ENCODE measurements around the gene LRRC72.
"Not testable (repeated sequence)": the region's sequence is repeated elsewhere in the genome, so short reads cannot be mapped to it uniquely, and the experiment has no call there.

The LRRC72 gene

DNA sequence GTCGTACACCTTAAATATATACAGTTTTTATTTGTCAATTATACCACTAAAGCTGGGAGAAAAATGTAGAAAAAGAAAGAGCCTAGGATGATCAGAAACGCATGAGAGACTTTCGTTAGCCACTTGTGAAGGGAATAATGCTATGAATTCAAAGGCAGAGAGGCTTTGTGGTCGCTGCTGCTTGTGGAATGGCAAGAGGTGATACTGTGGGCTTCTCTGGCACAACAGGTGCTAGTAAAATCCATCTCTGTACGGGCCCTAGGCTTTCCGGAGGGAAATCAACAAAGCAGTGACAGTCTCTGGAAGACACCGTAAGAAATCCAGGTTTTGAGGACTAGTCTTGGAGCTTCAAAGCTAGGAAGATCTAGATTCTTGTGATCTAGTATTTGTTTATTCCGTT is 52.6 kb downstream of the LRRC72 start:
- Mint-ChIP-seq H3K27me3 (peaks cover 5% of the 10 kb centered on the region), H3K4me3 (no peak overlapping the region), H3K9me3 (no peaks in the 10 kb centered on the region), H3K4me1 (peaks cover 3% of the 10 kb centered on the region), H3K36me3 (no peaks in the 10 kb centered on the region), H3K27ac (no peak overlapping the region)
- no peak for ATAC-seq (ENCODE audit: low read depth)
- DNase-seq (ENCODE audit: low spot score in 2 of 2) = no peak

DNA sequence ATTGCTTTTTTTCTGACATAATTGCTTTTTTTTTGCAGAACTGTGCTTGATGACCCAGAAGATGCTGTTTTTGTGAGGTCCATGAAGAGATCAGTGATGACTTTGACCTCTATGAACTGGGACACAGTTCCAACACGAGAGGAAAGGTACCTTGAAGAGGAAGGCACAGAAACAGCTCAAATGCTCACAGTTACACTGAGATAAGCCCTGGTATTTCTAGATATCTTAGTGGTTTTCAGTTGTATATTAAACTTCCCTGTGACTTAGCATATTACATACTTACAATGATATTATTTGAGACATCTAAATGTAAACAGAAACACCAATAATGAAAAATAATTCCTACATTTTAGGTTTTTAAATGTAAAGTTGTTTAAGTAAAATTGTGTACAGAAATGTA is 54.7 kb downstream of the LRRC72 start:
- Mint-ChIP-seq H3K4me3 (no peak overlapping the region), H3K9me3 (no peaks in the 10 kb centered on the region), H3K4me1 (peaks cover 7% of the 10 kb centered on the region), H3K27me3 (peaks cover 12% of the 10 kb centered on the region), H3K36me3 (no peaks in the 10 kb centered on the region), H3K27ac (no peak overlapping the region)
- ATAC-seq (ENCODE audit: low read depth) (no peak), DNase-seq (ENCODE audit: low spot score in 2 of 2) (no peak)

DNA sequence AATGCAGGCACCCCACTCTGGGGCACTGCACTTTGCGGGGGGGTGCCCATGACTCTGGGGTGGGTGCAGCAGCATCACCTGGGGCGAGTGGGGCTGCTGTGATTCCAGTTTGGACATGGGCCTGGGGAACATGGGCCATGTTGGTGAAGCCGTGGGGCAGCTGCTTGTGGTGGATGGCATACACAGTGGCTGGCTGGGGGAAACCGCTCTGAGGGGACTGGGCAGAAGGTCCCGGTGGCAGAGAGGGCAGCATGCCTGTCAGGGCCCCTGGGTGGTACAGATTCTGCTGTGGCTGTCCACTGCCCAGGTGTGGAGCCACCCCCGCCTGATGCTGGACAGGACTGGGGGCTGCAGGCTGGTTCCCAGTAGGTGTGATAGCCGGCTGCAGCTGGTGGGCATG is 57.2 kb downstream of the LRRC72 start:
- Mint-ChIP-seq H3K27me3 (peaks cover 10% of the 10 kb centered on the region), H3K27ac (no peak overlapping the region), H3K4me3 (no peak overlapping the region), H3K36me3 (no peaks in the 10 kb centered on the region), H3K4me1 (peaks cover 5% of the 10 kb centered on the region), H3K9me3 (no peaks in the 10 kb centered on the region)
- no peak for ATAC-seq (ENCODE audit: low read depth)
- DNase-seq (ENCODE audit: low spot score in 2 of 2) = no peak

DNA sequence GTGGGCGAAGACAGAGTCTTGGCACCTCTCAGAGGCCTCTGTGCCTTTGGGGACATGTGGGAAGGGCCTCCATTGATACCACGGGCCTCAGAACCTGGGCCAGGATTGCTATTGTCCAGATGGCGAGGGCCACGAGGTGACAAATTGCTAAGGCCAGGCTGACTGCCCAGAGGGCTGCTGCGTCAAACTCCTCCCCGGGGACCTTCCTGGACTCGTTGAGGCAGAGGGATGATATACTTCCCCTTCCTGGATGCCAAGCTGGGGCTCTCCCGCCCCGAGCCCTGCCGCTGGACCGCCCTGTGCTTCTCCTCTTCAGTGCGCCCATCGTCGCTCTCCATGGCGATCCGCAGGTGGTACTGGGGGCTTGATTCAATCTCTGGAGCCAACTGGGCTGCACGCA is 58.9 kb downstream of the LRRC72 start:
- H3K27ac Mint-ChIP-seq = no peak overlapping the region
- peaks cover 5% of the 10 kb centered on the region for H3K4me1 Mint-ChIP-seq
- H3K36me3 Mint-ChIP-seq = no peaks in the 10 kb centered on the region

DNA sequence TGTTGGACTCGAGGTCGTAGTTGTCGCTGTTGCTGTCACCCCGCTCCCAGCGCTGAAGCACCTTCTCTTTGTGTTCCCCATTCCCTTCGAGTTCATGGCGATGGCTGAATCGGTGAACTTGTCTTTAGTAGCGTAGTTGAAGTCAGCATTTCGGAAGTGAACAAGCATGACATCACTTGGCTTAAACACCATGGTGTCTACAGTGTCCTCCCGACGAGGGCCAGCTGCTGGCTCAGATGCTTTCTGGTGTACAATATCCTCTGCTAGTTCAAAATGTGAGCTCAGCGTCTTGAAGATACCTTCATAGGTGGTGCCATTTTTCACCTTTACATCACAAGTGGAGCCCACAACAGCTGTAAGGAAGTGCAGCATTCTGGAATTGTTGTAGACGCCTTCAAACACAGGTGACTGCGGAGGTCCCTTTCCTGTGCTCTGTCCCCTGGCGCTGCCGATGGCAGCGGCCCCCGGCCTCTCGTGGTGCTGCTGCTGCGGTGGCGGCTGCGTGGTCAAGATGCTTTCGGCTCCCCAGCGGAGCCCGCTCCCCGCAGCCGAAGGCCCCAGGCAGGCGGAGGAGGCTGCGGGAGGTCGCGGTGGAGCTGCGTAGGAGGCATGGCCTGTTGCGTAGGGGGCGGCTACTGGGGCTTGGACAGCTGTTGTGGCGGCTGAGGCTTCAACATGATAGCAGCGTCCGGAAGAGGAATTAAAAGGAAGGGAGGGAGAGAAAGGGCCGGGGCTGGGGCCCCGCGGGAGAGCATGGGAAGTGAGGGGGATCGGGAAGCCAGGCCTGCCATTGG is 59.7 kb downstream of the LRRC72 start:
- Mint-ChIP-seq H3K4me1 (peaks cover 5% of the 10 kb centered on the region), H3K36me3 (no peaks in the 10 kb centered on the region), H3K27me3 (peaks cover 10% of the 10 kb centered on the region), H3K9me3 (no peaks in the 10 kb centered on the region), H3K4me3 (peak overlapping the region; percentile 24), H3K27ac (no peak overlapping the region)
- peak; percentile 19 for ATAC-seq (ENCODE audit: low read depth)
- DNase-seq (ENCODE audit: low spot score in 2 of 2) = no peak

More for the DNA sequence above, 58.9 kb downstream of the LRRC72 start:
- DNase-seq (ENCODE audit: low spot score in 2 of 2) (no peak), ATAC-seq (ENCODE audit: low read depth) (no peak)
- H3K4me3 Mint-ChIP-seq = no peak overlapping the region
- H3K27me3 Mint-ChIP-seq = peaks cover 10% of the 10 kb centered on the region
- no peaks in the 10 kb centered on the region for H3K9me3 Mint-ChIP-seq

DNA sequence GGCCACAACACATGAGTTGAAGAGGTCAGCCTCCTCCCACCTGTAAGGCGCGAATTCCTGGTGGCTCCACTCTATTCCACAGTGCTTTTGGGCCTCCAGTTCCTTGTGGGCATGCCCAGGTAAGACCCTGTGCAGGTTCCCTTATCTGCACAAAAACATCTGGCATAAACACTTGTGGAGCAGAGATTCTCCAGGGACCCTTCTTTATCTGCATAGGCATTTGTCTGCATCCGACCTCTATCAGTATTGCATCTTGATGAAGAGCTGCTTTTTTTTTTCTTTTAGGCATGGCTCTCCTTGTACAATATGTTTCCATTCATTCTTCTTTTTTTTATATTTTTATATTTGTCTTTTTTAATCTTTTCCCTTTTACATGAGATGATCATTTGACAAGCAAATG is 60.5 kb downstream of the LRRC72 start:
- no peak for ATAC-seq (ENCODE audit: low read depth)
- Mint-ChIP-seq H3K4me3 (no peak overlapping the region), H3K36me3 (no peaks in the 10 kb centered on the region), H3K27me3 (peaks cover 10% of the 10 kb centered on the region), H3K27ac (no peak overlapping the region), H3K4me1 (peaks cover 5% of the 10 kb centered on the region), H3K9me3 (no peaks in the 10 kb centered on the region)
- DNase-seq (ENCODE audit: low spot score in 2 of 2) = no peak

DNA sequence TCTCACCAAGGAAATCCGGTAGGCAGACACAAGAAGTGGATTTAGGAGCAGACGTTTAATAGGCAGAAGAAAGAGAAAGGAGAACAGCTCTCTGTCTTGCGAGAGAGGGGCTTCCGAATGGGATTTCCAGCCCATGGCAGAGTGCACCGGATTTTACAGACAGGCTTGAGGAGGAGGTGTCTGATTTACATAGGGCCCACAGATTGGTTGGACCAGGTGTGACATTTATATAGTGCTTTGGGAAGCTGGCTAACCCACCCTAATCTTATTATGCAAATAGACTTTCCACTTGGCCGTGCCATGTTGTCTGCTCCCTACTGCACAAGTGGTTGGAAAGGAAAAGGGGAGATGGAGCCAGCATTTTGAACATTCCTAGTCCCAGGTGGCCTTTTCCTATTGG is 61.2 kb downstream of the LRRC72 start:
- H3K9me3 Mint-ChIP-seq = no peaks in the 10 kb centered on the region
- peaks cover 5% of the 10 kb centered on the region for H3K4me1 Mint-ChIP-seq
- no peak overlapping the region for H3K4me3 Mint-ChIP-seq
- no peak for DNase-seq (ENCODE audit: low spot score in 2 of 2)
- ATAC-seq (ENCODE audit: low read depth) = no peak
- no peak overlapping the region for H3K27ac Mint-ChIP-seq
- H3K27me3 Mint-ChIP-seq = peaks cover 8% of the 10 kb centered on the region
- H3K36me3 Mint-ChIP-seq = no peaks in the 10 kb centered on the region

DNA sequence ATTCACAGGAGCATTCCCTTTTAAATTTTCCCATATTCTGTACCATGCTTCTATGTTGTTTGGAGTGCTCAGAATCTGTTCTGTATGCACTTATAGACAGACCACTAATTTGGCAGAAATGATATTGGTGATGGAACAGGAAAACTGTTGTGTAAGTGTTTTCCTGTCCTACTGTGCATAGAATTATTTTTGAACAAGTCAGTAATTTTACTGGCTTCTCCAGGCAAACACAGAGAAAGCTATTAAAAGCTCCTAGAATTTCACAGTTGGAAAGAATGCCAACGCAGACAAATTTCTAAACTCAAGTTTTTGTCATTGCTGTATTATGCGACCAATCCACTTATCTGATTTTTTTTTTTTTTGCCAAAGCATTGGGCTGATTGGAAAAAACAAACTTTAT is 63.3 kb downstream of the LRRC72 start:
- DNase-seq (ENCODE audit: low spot score in 2 of 2) = no peak
- H3K36me3 Mint-ChIP-seq = no peaks in the 10 kb centered on the region
- peaks cover 5% of the 10 kb centered on the region for H3K4me1 Mint-ChIP-seq
- H3K27me3 Mint-ChIP-seq = peaks cover 3% of the 10 kb centered on the region
- no peak overlapping the region for H3K27ac Mint-ChIP-seq
- no peak for ATAC-seq (ENCODE audit: low read depth)
- no peak overlapping the region for H3K4me3 Mint-ChIP-seq
- H3K9me3 Mint-ChIP-seq = no peaks in the 10 kb centered on the region

DNA sequence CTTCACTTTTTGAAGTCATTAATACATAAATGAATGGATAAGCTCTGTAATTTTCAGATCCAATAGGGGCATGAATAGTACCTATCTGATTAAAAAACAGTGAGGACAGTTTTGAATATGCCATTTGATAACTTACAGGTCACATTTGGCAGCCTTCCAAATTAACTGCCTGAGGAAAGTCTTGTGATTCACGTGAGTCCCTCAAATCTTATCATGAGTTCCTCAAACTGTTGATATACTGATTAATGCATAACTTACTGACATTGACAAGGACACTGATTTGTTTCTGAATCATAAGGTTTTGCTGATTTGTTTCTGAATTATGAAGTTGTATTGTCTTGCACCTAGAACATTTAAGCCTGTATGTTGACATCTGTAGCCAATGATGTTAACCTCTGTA is 63.8 kb downstream of the LRRC72 start:
- Mint-ChIP-seq H3K9me3 (no peaks in the 10 kb centered on the region), H3K27me3 (peaks cover 1% of the 10 kb centered on the region), H3K36me3 (no peaks in the 10 kb centered on the region), H3K4me1 (peaks cover 3% of the 10 kb centered on the region), H3K27ac (no peak overlapping the region), H3K4me3 (no peak overlapping the region)
- no peak for DNase-seq (ENCODE audit: low spot score in 2 of 2)
- ATAC-seq (ENCODE audit: low read depth) = no peak

DNA sequence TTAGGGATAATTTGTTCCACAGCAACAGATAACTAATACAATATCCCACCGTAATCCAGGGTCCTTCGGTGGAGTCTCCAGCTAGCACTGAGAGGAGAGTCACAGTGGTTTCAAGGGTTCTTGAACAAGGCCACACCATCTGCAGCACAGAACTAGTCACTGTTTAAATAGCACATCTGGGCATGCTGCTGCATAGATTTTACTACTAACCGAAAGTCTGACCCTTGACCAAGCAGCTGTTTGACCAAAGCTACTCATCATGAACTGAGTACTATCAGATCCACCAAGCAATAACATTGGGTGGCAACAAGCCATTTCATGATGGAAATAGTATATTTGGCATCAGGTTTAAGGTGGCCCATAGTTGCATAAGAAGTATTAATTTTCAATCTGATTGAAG is 65.8 kb downstream of the LRRC72 start:
- H3K27ac Mint-ChIP-seq = no peak overlapping the region
- no peaks in the 10 kb centered on the region for H3K27me3 Mint-ChIP-seq
- no peaks in the 10 kb centered on the region for H3K4me1 Mint-ChIP-seq
- no peak for ATAC-seq (ENCODE audit: low read depth)
- no peaks in the 10 kb centered on the region for H3K9me3 Mint-ChIP-seq
- no peaks in the 10 kb centered on the region for H3K36me3 Mint-ChIP-seq
- H3K4me3 Mint-ChIP-seq = no peak overlapping the region
- DNase-seq (ENCODE audit: low spot score in 2 of 2) = no peak

DNA sequence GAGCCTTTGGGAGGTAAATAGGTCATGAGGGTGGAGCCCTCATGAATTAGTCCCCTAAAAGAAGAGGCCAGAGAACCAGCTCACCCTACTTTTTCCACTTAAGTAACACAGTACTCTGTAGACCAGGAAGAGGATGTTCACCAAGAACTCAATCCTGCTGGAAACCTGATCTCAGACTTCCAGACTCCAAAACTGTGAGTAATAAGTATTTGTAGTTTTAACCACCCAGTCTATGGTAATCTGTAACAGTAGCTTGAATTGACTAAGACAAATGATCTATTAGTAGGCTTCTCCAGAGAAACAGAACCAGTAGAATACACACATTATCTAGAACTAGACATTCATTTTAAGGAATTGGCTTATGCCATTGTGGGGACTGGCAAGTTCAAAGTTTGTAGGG is 67.4 kb downstream of the LRRC72 start:
- H3K4me3 Mint-ChIP-seq = no peak overlapping the region
- no peaks in the 10 kb centered on the region for H3K36me3 Mint-ChIP-seq
- ATAC-seq (ENCODE audit: low read depth) (no peak), DNase-seq (ENCODE audit: low spot score in 2 of 2) (no peak)
- H3K27ac Mint-ChIP-seq = no peak overlapping the region
- no peaks in the 10 kb centered on the region for H3K27me3 Mint-ChIP-seq
- no peaks in the 10 kb centered on the region for H3K4me1 Mint-ChIP-seq
- no peaks in the 10 kb centered on the region for H3K9me3 Mint-ChIP-seq

DNA sequence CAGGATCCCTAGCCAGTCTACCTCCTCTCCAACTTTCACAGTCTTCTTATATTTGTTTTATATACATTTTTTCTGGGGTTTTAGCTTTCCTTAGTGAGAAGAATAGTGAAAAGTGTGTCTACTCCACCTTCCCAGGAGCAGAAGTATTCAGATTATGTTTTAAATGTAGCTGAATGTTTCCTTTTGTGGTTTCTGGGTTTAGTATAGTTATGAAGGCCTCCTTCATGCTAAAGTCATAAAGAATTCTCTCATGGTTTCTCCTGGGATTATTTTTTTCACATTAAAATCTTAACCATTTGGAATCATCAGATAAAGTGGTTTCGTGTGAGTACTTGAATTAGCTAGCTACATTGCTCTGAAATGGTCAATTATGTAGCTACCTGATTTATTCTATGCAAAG is 68.1 kb downstream of the LRRC72 start:
- no peak for ATAC-seq (ENCODE audit: low read depth)
- Mint-ChIP-seq H3K36me3 (peaks cover 3% of the 10 kb centered on the region), H3K27me3 (no peaks in the 10 kb centered on the region), H3K9me3 (no peaks in the 10 kb centered on the region), H3K27ac (no peak overlapping the region), H3K4me1 (no peaks in the 10 kb centered on the region), H3K4me3 (no peak overlapping the region)
- DNase-seq (ENCODE audit: low spot score in 2 of 2) = no peak

DNA sequence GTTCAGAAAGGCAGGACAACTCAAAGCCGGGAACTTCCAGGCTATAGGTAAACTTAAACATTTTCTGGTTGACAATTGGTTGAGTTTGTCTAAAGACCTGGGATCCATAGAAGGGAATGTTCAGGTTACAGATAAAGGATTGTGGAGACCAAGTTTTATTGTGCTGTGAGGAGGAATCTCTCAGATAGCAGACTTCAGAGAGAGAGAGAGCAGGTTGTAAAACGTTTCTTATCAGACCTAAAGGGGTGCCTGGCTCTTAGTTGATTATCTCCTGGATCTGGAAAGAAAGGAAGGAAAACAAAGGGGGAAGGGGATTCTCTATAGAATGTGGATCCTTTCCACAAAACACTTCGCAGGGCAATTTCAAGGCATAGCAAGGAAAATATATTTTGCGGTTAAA is 69.0 kb downstream of the LRRC72 start:
- H3K36me3 Mint-ChIP-seq; H3K4me3 Mint-ChIP-seq; H3K4me1 Mint-ChIP-seq; H3K27me3 Mint-ChIP-seq; ATAC-seq (ENCODE audit: low read depth); H3K27ac Mint-ChIP-seq; H3K9me3 Mint-ChIP-seq; DNase-seq (ENCODE audit: low spot score in 2 of 2): not testable (repeated sequence)

DNA sequence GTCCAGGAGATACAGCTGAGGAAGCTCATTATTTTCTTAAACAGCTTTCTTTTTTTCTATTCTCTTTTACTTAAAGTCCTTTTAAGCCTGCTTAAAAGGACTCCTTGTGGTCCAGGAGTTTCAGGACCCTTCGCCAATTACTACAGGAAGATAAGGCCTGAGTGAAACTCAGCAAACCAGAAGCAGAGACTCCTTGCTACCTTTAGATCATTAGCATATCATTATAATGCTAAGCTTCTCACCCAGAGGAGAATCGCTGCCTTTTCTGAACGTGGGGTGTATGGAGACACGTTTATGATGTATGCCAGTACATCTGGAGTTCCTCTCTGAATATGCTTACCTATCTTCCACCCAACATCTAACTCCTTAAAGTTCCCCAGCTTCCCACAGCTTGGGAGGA is 71.4 kb downstream of the LRRC72 start:
- Mint-ChIP-seq H3K9me3 (no peaks in the 10 kb centered on the region), H3K27me3 (no peaks in the 10 kb centered on the region), H3K4me1 (no peaks in the 10 kb centered on the region), H3K4me3 (no peak overlapping the region), H3K36me3 (peaks cover 16% of the 10 kb centered on the region), H3K27ac (no peak overlapping the region)
- DNase-seq (ENCODE audit: low spot score in 2 of 2) (no peak), ATAC-seq (ENCODE audit: low read depth) (no peak)

DNA sequence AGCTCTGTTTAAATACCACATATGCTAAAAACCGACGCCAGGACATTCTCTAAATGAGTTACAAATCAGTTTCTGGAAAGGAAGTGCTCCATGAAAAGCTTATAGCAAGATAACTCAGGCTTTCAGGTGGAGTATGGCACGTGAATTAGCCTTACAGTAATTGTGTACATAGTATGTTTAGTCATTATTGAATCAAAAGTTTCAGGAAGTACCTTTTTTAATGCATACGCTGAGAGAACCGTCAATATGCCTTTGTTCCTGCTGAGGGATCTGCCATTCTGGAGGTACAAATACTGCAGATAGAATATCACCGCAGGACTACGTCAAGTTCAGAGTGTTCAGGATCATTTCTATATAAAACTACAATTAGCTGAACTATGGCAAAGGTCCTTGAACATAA is 73.2 kb downstream of the LRRC72 start:
- H3K4me1 Mint-ChIP-seq = no peaks in the 10 kb centered on the region
- no peaks in the 10 kb centered on the region for H3K27me3 Mint-ChIP-seq
- DNase-seq (ENCODE audit: low spot score in 2 of 2) (no peak), ATAC-seq (ENCODE audit: low read depth) (no peak)
- H3K9me3 Mint-ChIP-seq = no peaks in the 10 kb centered on the region
- H3K36me3 Mint-ChIP-seq = peaks cover 24% of the 10 kb centered on the region
- H3K4me3 Mint-ChIP-seq = no peak overlapping the region
- no peak overlapping the region for H3K27ac Mint-ChIP-seq
